Measurements from ENCODE around the gene MTARC2. TPM values are rescaled to one million over a fixed set of nuclear protein-coding genes. Genes with fewer than 3 reads are reported as not detected.

The MTARC2 gene
- total RNA-seq, 4 donors from 2014 or later = 15.6 to 22.9 (median 20.5) TPM

DNA sequence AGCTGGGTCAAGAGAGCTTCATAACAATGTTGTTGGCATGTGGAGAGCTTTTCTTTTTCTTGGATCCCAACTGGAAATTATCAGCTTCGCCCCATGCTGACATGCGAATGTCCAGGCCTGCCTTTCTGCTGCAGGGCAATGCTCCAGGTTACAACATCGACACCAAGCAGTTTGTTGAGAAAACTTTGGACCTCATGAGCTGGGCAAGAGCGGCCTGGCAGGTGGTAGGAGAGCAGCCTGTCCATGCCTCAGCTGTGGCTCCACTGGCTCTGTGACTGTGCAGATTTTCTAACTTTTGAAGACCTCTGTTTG lies 80.0 kb downstream of the MTARC2 start:
- no peak for DNase-seq (ENCODE audit: extremely low spot score)
- H3K4me1 ChIP-seq = peaks cover 16 to 72% (median 49%) of the 10 kb centered on the region in 4 donors

DNA sequence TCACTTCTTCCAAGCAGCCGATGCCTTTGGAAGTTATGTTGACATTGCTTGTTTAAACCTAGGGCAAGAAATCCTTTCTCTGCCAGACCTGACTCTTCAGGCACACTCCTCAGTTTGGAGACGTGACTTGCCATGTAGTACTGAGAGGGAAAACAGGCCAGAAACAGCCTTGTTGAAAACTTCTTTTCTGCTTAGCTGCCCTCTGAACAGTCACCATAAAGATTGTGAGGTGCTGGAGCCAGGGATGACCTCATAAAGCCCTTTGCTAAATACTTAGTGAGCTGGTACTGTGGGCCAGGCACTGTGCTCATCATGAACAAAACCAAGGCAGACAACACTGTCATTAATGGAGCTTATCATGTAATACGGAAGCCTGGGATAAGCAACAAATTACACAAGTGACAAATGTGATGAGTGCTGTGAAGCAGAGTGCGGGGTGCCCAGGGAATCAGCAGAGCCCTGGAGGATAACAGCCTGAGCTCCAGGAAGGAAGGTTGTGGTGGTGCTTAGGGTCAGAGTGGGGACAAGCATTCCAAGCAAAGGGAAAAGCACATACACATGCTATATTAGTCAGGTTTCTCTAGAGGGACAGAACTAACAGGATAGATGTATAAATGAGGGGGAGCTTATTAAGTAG lies 80.9 kb downstream of the MTARC2 start:
- 46% methylated on average over 4 of the region's 4 CpGs for WGBS

More for the DNA sequence above, 80.0 kb downstream of the MTARC2 start:
- H3K27me3 ChIP-seq = no peaks in the 10 kb centered on the region
- 81% methylated on average over 4 of the region's 4 CpGs for WGBS
- H3K9me3 ChIP-seq = no peaks in the 10 kb centered on the region
- no peak for TF ChIP-seq EP300 (IDR thresholded peaks at IDR 0.05)
- TF ChIP-seq POLR2AphosphoS5 (IDR thresholded peaks at IDR 0.05) = no peak
- TF ChIP-seq POLR2A (IDR thresholded peaks at IDR 0.05; ENCODE audit: low read depth) = no peak
- TF ChIP-seq, protein P1, sequence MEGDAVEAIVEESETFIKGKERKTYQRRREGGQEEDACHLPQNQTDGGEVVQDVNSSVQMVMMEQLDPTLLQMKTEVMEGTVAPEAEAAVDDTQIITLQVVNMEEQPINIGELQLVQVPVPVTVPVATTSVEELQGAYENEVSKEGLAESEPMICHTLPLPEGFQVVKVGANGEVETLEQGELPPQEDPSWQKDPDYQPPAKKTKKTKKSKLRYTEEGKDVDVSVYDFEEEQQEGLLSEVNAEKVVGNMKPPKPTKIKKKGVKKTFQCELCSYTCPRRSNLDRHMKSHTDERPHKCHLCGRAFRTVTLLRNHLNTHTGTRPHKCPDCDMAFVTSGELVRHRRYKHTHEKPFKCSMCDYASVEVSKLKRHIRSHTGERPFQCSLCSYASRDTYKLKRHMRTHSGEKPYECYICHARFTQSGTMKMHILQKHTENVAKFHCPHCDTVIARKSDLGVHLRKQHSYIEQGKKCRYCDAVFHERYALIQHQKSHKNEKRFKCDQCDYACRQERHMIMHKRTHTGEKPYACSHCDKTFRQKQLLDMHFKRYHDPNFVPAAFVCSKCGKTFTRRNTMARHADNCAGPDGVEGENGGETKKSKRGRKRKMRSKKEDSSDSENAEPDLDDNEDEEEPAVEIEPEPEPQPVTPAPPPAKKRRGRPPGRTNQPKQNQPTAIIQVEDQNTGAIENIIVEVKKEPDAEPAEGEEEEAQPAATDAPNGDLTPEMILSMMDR (IDR thresholded peaks at IDR 0.05) = no peak
- no peak overlapping the region for H3K4me3 ChIP-seq
- H3K27ac ChIP-seq (replicated peaks in 1 of 4) = no peak overlapping the region
- intact Hi-C loops (cut with DNase I) = no loop called here
- H3K36me3 ChIP-seq = no peaks in the 10 kb centered on the region

DNA sequence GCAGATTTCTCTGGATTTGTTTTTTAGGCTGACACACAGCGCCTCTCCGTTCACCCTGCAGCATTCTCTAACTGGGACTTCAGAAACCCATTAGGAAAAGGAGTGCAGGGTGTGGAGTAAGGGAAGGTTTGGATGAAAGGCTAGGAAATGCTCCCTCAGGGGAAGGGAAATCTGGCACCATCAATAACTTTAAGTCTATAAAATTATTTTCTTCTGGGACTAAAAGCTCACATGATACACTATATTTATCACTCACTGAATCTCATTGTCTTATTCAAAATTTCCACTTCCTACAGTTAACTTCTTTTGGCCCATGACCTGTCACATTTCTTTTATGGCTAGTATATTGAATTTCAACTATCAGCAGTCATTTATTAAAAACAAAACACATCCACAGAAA lies 85.3 kb downstream of the MTARC2 start:
- intact Hi-C loops (cut with DNase I) = no loop called here
- WGBS = 81% methylated on average over 2 of the region's 2 CpGs
- Histone ChIP-seq H3K4me1 (peaks cover 11 to 35% (median 28%) of the 10 kb centered on the region in 4 donors), H3K27me3 (no peaks in the 10 kb centered on the region), H3K27ac (replicated peaks in 1 of 4) (no peak overlapping the region), H3K36me3 (no peaks in the 10 kb centered on the region), H3K9me3 (no peaks in the 10 kb centered on the region), H3K4me3 (no peak overlapping the region)
- TF ChIP-seq, protein P1 (IDR thresholded peaks at IDR 0.05) = no peak
- TF ChIP-seq EP300 (IDR thresholded peaks at IDR 0.05) = no peak
- TF ChIP-seq POLR2AphosphoS5 (IDR thresholded peaks at IDR 0.05) = no peak
- TF ChIP-seq POLR2A (IDR thresholded peaks at IDR 0.05; ENCODE audit: low read depth) = no peak
- no peak for DNase-seq (ENCODE audit: extremely low spot score)

More for the DNA sequence above, 80.9 kb downstream of the MTARC2 start:
- no peaks in the 10 kb centered on the region for H3K27me3 ChIP-seq
- peaks cover 16 to 72% (median 50%) of the 10 kb centered on the region in 4 donors for H3K4me1 ChIP-seq
- intact Hi-C loops (cut with DNase I) = no loop called here
- DNase-seq (ENCODE audit: extremely low spot score) = no peak
- H3K27ac ChIP-seq (replicated peaks in 1 of 4) = peak overlapping the region; percentile 24 to 43 (median 34)
- no peaks in the 10 kb centered on the region for H3K36me3 ChIP-seq
- H3K9me3 ChIP-seq = no peaks in the 10 kb centered on the region
- H3K4me3 ChIP-seq = no peak overlapping the region
- TF ChIP-seq POLR2A (IDR thresholded peaks at IDR 0.05; ENCODE audit: low read depth) (no peak), EP300 (IDR thresholded peaks at IDR 0.05) (no peak)

Other genes with a start within 250 kb of the MTARC2 start
- gene MARK1, start 220.2 kb upstream of the MTARC2 start, total RNA-seq = 10 to 100 TPM; 16.7 to 24.4 (median 17.6) TPM
- gene C1orf115, start 58.0 kb upstream of the MTARC2 start, total RNA-seq = 10 to 100 TPM; 10.8 to 24.0 (median 12.4) TPM
- 1 to 10 TPM; 4.2 to 6.6 (median 5.1) TPM for gene MTARC1, start 38.6 kb downstream of the MTARC2 start, total RNA-seq
- 10 to 100 TPM in 3 of 4 donors, 1 to 10 TPM in 1; 8.7 to 27.3 (median 16.1) TPM for gene HLX, start 131.1 kb downstream of the MTARC2 start, total RNA-seq

Measured in esophagus muscularis mucosa (tissue), 4 donors.